Effector CD8-positive, alpha-beta T cell (primary cell): ENCODE measurements around the gene ARL3.
"Not testable (repeated sequence)": the region's sequence is repeated elsewhere in the genome, so short reads cannot be mapped to it uniquely, and the experiment has no call there.

Experiments used
- DNase-seq: peaks from one replicate; lab custom pipeline; 2025; lab: John Stamatoyannopoulos, UW

The ARL3 gene

GRCh38 chr10:102673819-102674511, 40.2 kb downstream of the ARL3 start:
- peak; percentile 64 for DNase-seq

GRCh38 chr10:102673236-102673818, 40.9 kb downstream of the ARL3 start:
- no peak for DNase-seq

- no peak for DNase-seq
These were observed 43.2 kb downstream of the ARL3 start for GRCh38 chr10:102670871-102671434.

- no peak for DNase-seq
These were observed 44.0 kb downstream of the ARL3 start for GRCh38 chr10:102670065-102670670.

GRCh38 chr10:102669206-102670064, 44.8 kb downstream of the ARL3 start:
- no peak for DNase-seq

- DNase-seq, result no peak
These were observed 45.7 kb downstream of the ARL3 start for GRCh38 chr10:102668326-102669107.

GRCh38 chr10:102667411-102667810, 46.8 kb downstream of the ARL3 start:
- DNase-seq, result not testable (repeated sequence)

- DNase-seq, result no peak
These were observed 48.2 kb downstream of the ARL3 start for GRCh38 chr10:102665904-102666509.

- no peak for DNase-seq
These were observed 52.6 kb downstream of the ARL3 start for GRCh38 chr10:102661658-102662028.

- no peak for DNase-seq
These were observed 53.1 kb downstream of the ARL3 start for GRCh38 chr10:102660888-102661657.

- DNase-seq, result no peak
These were observed 55.4 kb downstream of the ARL3 start for GRCh38 chr10:102658802-102659201.

GRCh38 chr10:102657984-102658724, 56.0 kb downstream of the ARL3 start:
- no peak for DNase-seq

- no peak for DNase-seq
These were observed 56.7 kb downstream of the ARL3 start for GRCh38 chr10:102657451-102657850.

- DNase-seq, result no peak
These were observed 57.3 kb downstream of the ARL3 start for GRCh38 chr10:102656791-102657371.

- no peak for DNase-seq
These were observed 58.2 kb downstream of the ARL3 start for GRCh38 chr10:102656026-102656425.

GRCh38 chr10:102654969-102655368, 59.2 kb downstream of the ARL3 start:
- no peak for DNase-seq

- no peak for DNase-seq
These were observed 59.6 kb downstream of the ARL3 start for GRCh38 chr10:102654566-102654965.

- DNase-seq, result no peak
These were observed 61.1 kb downstream of the ARL3 start for GRCh38 chr10:102653060-102653459.
